Measurements from ENCODE around the gene METTL26.

The METTL26 gene

DNA sequence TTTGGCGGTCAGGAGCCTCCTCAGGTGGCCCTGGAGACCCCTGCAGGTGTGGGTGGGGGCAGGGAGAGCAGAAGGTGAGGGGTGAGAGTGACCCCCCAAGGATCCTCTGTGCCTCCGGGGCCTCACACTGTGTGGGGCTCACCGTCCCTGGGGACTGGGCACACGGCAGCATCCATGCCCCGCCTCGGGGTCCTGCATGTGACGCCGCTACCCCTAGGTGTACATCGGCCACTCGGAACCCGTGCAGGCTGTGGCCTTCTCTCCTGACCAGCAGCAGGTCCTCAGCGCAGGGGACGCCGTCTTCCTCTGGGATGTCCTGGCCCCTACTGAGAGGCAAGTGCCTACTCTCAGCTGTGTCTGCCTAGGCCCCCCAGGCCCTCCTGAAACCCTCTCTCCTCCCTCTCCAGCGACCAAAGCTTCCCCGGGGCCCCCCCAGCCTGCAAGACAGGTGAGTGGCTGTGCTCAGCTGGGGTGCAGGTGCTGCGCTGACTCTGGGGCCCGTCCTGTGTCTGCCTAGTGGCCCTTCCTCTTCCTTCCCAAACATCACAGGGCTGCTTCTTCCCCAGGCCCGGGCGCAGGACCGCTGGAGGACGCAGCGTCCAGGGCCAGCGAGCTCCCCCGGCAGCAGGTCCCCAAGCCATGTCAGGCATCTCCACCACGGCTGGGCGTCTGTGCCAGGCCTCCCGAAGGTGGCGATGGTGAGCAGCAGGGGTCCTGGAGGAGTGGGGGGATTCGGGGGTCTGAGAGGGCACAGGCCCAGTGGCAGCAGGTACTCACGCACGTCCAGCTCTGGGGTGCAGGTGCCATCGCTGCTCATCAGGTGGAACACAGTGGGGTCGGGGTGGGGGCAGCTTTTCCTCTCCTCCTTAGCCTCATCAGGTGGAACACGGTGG lies 22.8 kb upstream of the METTL26 start:
- DNase-seq (ENCODE audit: low read depth in 2 of 2): no peak

DNA sequence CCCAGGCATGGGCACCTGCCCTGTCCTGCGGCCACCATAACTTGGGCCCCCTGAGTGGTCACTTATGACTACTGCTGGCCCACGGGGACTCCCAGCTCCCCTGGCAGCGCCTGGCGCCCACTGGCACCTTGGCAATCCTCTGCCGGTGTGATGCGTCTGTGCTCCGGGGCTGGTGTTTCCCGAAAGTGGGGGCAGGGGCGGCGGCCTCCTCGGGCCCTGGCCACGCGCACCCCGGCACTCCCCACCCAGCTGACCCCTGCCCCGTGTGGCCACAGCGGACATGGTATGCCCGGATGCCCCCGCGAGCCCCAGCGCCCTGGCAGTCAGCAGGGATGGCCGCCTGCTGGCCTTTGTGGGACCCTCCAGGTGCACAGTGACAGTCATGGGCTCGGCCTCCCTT lies 21.4 kb upstream of the METTL26 start:
- no peak for DNase-seq (ENCODE audit: low read depth in 2 of 2)

- DNase-seq (ENCODE audit: low read depth in 2 of 2): no peak
Observed at GRCh38 chr16:654034-654433, 17.9 kb upstream of the METTL26 start.

DNA sequence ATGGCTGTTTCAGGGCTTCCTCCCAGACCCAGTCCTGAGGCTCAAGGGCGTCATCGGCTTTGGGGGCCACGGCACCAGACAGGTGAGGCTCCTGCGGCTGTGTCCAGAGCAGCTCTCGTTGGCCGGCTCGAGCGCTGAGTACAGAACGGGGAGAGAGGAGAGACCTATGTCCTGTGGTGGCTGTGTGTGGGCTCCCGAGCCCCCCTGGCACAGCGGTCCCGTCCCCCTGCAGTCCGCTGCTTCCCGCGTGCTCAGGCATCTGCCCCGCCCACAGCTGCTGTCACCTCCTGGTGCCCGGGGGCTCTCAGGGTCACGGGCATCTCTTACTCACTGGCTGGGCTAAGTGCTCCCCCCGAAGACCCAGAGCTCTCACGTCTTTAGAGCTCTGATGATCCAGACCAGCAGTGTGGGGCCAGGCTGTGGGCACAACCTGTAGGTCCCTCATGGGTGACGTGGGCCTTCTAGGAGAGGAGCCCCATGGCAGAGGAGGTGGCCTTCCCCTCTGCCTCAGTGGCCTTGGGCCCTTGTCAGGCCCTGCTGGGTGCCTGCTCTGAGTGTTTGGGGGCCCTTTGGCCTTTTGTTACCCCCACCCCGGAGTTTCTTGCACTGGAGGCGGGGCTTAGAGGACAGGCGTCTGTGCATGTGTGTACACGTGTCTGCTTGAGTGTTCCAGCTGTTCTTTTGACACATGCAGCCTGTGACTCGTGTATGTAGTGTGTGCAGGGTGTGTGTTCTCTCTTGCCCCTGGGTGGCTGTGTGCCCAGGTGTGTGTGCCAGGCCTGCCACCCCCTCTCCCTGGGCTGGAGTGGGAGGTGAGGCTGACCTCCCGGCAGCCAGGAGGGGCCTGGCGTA lies 16.6 kb upstream of the METTL26 start:
- no peak for DNase-seq (ENCODE audit: low read depth in 2 of 2)

DNA sequence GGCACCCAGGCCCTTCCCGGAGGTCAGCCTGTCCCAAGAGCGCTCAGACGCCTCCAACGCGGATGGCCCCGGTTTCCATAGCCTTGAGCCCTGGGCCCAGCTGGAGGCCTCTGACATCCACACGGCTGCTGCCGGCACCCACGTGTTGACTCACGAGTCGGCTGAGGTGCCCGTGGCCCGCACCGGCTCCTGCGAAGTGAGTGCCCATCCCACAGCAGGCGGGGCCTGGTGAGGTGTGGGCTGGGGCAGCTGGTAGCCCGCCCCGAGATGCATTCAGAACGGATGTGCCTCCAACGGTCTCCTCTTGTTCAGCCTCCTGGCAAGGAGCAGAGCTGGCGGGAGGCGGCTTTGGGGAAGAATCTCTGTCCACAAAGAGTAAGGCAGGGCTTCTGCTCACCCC lies 15.7 kb upstream of the METTL26 start:
- DNase-seq (ENCODE audit: low read depth in 2 of 2): no peak

DNA sequence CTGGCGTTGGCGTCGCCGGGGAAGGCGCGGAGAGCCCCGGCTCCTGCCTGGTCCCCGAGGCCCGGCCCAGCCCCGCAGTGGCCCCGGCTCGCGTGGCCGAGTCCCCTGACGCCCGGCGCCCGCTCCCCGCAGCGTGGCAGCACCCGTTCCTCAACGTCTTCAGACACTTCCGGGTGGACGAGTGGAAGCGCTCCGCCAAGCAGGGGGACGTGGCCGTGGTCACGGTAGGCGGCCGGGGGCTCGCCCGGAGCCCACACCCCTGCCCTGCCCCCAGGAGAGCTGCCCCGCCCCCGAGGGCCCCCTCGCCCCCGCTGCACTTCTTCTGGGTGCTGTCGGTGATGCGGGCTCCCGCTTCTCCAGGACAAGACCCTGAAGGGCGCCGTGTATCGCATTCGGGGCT lies 13.5 kb upstream of the METTL26 start:
- DNase-seq (ENCODE audit: low read depth in 2 of 2): peak in 1 of 2 donors; percentile 21

- DNase-seq (ENCODE audit: low read depth in 2 of 2): peak; percentile 88 to 93
Observed at GRCh38 chr16:648781-649589, 12.9 kb upstream of the METTL26 start, which contains the start of gene WDR90. Gene WDR90, plus strand, starts transcription at chr16:649365. Its CDS starts 52 bp downstream, at chr16:649417.

GRCh38 chr16:648071-648780 lies 12.1 kb upstream of the METTL26 start:
- peak in 1 of 2 donors; percentile 40 for DNase-seq (ENCODE audit: low read depth in 2 of 2)

DNA sequence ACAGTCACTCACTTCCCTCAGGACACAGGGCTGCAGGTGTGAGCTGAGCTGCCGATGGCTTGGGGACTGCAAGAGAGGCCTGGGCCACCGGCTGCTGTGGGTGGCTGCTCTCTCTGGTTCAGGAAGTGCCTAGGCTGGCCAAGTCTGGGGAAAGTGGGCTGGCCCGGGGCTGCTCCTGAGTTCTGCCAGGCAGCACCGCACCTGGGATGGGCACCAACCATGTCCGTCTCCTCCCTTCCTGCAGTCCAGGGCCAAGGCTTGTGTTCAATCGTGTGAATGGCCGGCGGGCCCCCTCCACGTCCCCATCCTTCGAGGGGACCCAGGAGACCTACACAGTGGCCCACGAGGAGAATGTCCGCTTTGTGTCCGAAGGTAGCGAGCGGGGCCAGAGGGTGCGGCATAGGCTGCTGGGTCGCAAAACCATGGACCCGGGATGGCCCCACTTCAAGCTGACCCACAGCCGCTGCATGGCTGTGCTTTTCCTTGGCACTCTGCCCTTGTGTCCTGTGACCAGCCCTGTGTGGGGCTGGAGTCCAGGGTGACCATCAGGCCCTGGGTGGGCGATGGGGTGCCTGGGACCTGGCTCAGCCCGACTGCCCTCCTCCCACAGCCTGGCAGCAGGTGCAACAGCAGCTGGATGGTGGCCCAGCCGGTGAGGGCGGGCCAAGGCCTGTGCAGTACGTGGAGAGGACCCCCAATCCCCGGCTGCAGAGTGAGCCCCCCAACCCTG lies 11.2 kb upstream of the METTL26 start:
- DNase-seq (ENCODE audit: low read depth in 2 of 2): no peak

GRCh38 chr16:646679-647172 lies 10.6 kb upstream of the METTL26 start:
- no peak for DNase-seq (ENCODE audit: low read depth in 2 of 2)

- no peak for DNase-seq (ENCODE audit: low read depth in 2 of 2)
Observed at GRCh38 chr16:645852-646678, 10.0 kb upstream of the METTL26 start.

DNA sequence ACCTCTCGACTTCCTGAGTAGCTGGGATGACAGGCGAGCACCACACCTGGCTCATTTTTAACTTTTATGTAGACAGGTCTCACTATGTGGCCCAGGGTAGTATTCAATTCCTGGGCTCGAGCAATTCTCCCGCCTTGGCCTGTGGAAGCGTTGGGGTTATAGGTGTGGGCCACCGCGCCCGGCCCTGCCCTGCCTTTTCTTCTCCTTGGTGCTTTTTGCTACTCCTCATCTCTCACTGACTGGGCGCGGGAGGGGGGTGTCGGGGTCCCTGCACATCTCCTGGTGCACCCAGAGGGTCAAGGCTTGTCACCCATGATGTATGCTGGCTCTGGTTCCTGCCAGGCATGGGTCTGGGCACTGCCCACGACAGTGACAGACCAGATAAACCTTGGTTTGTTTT lies 8.5 kb upstream of the METTL26 start:
- no peak for DNase-seq (ENCODE audit: low read depth in 2 of 2)

GRCh38 chr16:643050-643368 lies 6.9 kb upstream of the METTL26 start:
- no peak for DNase-seq (ENCODE audit: low read depth in 2 of 2)

DNA sequence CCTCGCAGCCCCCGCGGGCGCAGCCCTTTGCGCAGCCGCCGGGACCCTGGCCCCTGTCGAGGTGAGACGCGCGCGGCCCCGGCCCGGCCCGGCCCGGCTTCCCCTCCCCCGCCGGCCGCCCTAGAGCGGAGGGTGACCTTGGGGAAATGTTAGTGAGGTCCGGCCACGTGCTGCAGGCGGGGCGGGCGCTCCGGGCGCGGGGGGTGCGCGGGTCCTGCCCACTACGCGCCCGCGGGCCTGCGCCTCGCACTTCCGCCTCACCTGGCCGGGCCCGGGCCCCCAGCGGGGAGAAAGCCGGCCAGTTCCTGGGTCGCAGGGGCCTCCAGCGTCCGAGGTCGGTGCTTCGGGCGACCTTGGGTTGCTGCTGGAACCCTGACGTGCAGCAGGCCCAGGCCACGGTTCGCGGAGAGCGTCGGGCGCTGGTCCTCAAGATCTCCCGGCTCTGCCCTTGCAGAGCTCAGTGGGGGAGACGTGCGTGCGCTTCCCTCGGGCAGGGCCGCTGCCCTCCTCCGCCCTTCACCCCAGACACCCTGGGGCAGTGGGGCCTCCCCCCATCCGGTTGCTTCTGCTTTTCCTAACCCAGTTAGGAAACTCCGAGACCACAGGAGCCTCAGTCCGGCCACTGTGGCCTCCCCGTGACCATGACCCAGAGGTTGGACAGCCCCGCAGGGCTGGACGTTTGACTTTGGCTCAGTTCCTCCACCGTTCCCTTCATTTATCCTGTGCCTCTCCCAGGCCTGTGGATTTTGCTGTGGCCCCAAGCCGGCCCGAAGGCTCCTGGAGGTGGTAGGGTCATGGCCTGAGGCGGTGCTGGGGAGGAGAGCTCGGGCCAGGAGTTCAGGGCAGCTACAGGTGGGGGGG lies 6.3 kb upstream of the METTL26 start:
- peak in 1 of 2 donors; percentile 44 for DNase-seq (ENCODE audit: low read depth in 2 of 2)

GRCh38 chr16:641326-642188 lies 5.5 kb upstream of the METTL26 start, which contains the start of gene MCRIP2:
Gene MCRIP2, plus strand, starts transcription at chr16:641828. Its CDS starts 164 bp downstream, at chr16:641992.
- peak; percentile 44 to 77 for DNase-seq (ENCODE audit: low read depth in 2 of 2)

GRCh38 chr16:640614-641013 lies 4.5 kb upstream of the METTL26 start:
- no peak for DNase-seq (ENCODE audit: low read depth in 2 of 2)

DNA sequence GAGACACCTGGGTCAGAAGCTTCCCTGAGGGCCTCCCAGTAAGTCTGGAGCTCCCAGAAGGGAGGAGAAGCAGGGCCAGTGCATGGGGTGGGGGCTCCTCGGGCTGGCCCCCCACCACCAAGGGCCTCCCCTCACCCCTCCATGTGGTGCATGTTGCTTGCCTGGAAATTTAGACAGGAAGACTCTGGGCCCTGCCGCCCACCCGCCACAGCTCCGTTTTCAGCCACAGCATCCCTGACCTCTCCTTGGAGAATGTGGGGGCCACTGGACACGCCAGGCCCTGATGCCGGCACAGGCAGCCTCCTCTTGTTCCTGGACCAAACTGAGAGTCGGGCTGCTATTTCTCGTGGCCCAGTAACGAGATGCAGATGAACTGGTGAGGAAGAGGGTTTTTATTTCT lies 2.7 kb upstream of the METTL26 start:
- DNase-seq (ENCODE audit: low read depth in 2 of 2): no peak
